ENCODE results near the gene SLC2A13.

Gene SLC2A13

GRCh38 chr12:39990122-39991101, 115.5 kb downstream of the SLC2A13 start:
- Histone ChIP-seq H3K4me1 (ENCODE audit: control insufficient read depth, insufficient read depth, low read length) (no peaks in the 10 kb centered on the region), H3K36me3 (ENCODE audit: insufficient read depth, low read length) (no peaks in the 10 kb centered on the region), H3K9ac (ENCODE audit: low read depth, low read length) (no peak overlapping the region), H3K4me2 (ENCODE audit: low read length) (no peak overlapping the region), H3K9me3 (replicated peaks; ENCODE audit: low read length) (no peaks in the 10 kb centered on the region), H3K27me3 (ENCODE audit: control insufficient read depth, insufficient read depth, low read length) (no peaks in the 10 kb centered on the region), H3K4me3 (ENCODE audit: low read length) (no peak overlapping the region)

DNA sequence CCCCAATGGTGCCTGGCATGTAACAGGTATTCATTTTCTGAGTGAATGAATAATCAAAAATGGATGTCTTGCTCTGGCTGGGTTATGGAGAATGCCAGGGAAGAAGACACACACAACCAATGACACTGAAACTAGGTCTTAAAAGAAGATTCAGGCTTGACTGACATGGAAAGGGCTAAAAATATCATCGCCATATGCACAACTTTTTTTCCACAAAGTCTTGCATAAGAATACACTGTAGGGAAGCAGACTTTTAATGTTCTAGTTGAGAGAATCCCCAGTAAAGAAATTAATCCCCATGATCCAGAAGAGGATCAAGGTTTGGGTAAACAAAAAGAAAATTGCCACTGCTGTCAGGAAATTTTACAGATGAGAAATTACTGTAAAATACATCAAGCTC, 116.4 kb downstream of the SLC2A13 start:
- Histone ChIP-seq H3K9ac (ENCODE audit: low read depth, low read length) (no peak overlapping the region), H3K9me3 (replicated peaks; ENCODE audit: low read length) (no peaks in the 10 kb centered on the region), H3K4me2 (ENCODE audit: low read length) (no peak overlapping the region), H3K36me3 (ENCODE audit: insufficient read depth, low read length) (no peaks in the 10 kb centered on the region), H3K4me1 (ENCODE audit: control insufficient read depth, insufficient read depth, low read length) (no peaks in the 10 kb centered on the region), H3K4me3 (ENCODE audit: low read length) (no peak overlapping the region), H3K27me3 (ENCODE audit: control insufficient read depth, insufficient read depth, low read length) (no peaks in the 10 kb centered on the region)

- H3K4me2 ChIP-seq (ENCODE audit: low read length): no peak overlapping the region
- no peaks in the 10 kb centered on the region for H3K9me3 ChIP-seq (replicated peaks; ENCODE audit: low read length)
- H3K4me3 ChIP-seq (ENCODE audit: low read length): no peak overlapping the region
- no peaks in the 10 kb centered on the region for H3K27me3 ChIP-seq (ENCODE audit: control insufficient read depth, insufficient read depth, low read length)
- no peak overlapping the region for H3K9ac ChIP-seq (ENCODE audit: low read depth, low read length)
- H3K4me1 ChIP-seq (ENCODE audit: control insufficient read depth, insufficient read depth, low read length): no peaks in the 10 kb centered on the region
- no peaks in the 10 kb centered on the region for H3K36me3 ChIP-seq (ENCODE audit: insufficient read depth, low read length)
Measured at GRCh38 chr12:39988574-39988973, 117.3 kb downstream of the SLC2A13 start.

- H3K9ac ChIP-seq (ENCODE audit: low read depth, low read length): no peak overlapping the region
- H3K4me2 ChIP-seq (ENCODE audit: low read length): no peak overlapping the region
- no peaks in the 10 kb centered on the region for H3K4me1 ChIP-seq (ENCODE audit: control insufficient read depth, insufficient read depth, low read length)
- no peaks in the 10 kb centered on the region for H3K27me3 ChIP-seq (ENCODE audit: control insufficient read depth, insufficient read depth, low read length)
- no peaks in the 10 kb centered on the region for H3K9me3 ChIP-seq (replicated peaks; ENCODE audit: low read length)
- H3K4me3 ChIP-seq (ENCODE audit: low read length): no peak overlapping the region
- H3K36me3 ChIP-seq (ENCODE audit: insufficient read depth, low read length): no peaks in the 10 kb centered on the region
Measured at GRCh38 chr12:39986674-39987073, 119.2 kb downstream of the SLC2A13 start.

- H3K9ac ChIP-seq (ENCODE audit: low read depth, low read length): no peak overlapping the region
- H3K9me3 ChIP-seq (replicated peaks; ENCODE audit: low read length): no peaks in the 10 kb centered on the region
- no peaks in the 10 kb centered on the region for H3K36me3 ChIP-seq (ENCODE audit: insufficient read depth, low read length)
- H3K4me1 ChIP-seq (ENCODE audit: control insufficient read depth, insufficient read depth, low read length): no peaks in the 10 kb centered on the region
- no peak overlapping the region for H3K4me3 ChIP-seq (ENCODE audit: low read length)
- H3K27me3 ChIP-seq (ENCODE audit: control insufficient read depth, insufficient read depth, low read length): no peaks in the 10 kb centered on the region
- H3K4me2 ChIP-seq (ENCODE audit: low read length): no peak overlapping the region
Measured at GRCh38 chr12:39984670-39985069, 121.2 kb downstream of the SLC2A13 start.

DNA sequence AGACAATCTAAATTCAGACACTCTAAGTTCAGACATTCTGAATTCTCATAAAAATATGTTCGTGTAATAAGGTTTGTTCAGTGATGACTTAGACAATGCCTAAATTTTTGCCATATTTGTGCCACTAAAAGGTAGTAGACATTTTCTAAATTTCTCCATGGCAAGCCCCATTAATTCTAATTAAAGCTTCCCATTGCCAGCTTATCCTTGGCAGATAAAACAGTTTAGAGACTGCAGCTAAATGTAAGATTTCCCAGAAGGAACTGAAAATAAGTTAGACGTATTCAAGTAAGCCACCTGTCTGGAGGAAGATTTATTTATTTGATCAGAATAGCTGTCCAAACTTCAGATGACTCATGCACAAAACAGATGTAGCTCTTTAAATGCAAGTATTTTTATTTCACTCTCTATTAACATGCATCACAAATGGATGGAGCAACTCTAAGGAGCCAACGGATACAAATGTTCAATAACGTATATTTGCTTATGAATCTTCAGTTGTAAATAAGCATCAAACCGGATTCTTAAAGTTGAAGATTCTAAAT, 130.4 kb downstream of the SLC2A13 start:
- H3K4me1 ChIP-seq (ENCODE audit: control insufficient read depth, insufficient read depth, low read length): no peaks in the 10 kb centered on the region
- no peak overlapping the region for H3K4me2 ChIP-seq (ENCODE audit: low read length)
- H3K9ac ChIP-seq (ENCODE audit: low read depth, low read length): no peak overlapping the region
- H3K4me3 ChIP-seq (ENCODE audit: low read length): no peak overlapping the region
- no peaks in the 10 kb centered on the region for H3K36me3 ChIP-seq (ENCODE audit: insufficient read depth, low read length)
- H3K27me3 ChIP-seq (ENCODE audit: control insufficient read depth, insufficient read depth, low read length): no peaks in the 10 kb centered on the region
- no peaks in the 10 kb centered on the region for H3K9me3 ChIP-seq (replicated peaks; ENCODE audit: low read length)

- Histone ChIP-seq H3K9ac (ENCODE audit: low read depth, low read length) (no peak overlapping the region), H3K27me3 (ENCODE audit: control insufficient read depth, insufficient read depth, low read length) (no peaks in the 10 kb centered on the region), H3K4me2 (ENCODE audit: low read length) (no peak overlapping the region), H3K4me3 (ENCODE audit: low read length) (no peak overlapping the region), H3K4me1 (ENCODE audit: control insufficient read depth, insufficient read depth, low read length) (no peaks in the 10 kb centered on the region), H3K36me3 (ENCODE audit: insufficient read depth, low read length) (no peaks in the 10 kb centered on the region), H3K9me3 (replicated peaks; ENCODE audit: low read length) (no peaks in the 10 kb centered on the region)
Measured at GRCh38 chr12:39972119-39972518, 133.8 kb downstream of the SLC2A13 start.

- Histone ChIP-seq H3K9me3 (replicated peaks; ENCODE audit: low read length) (no peaks in the 10 kb centered on the region), H3K4me3 (ENCODE audit: low read length) (no peak overlapping the region), H3K4me2 (ENCODE audit: low read length) (no peak overlapping the region), H3K4me1 (ENCODE audit: control insufficient read depth, insufficient read depth, low read length) (no peaks in the 10 kb centered on the region), H3K36me3 (ENCODE audit: insufficient read depth, low read length) (no peaks in the 10 kb centered on the region), H3K27me3 (ENCODE audit: control insufficient read depth, insufficient read depth, low read length) (no peaks in the 10 kb centered on the region), H3K9ac (ENCODE audit: low read depth, low read length) (no peak overlapping the region)
Measured at GRCh38 chr12:39971348-39971747, 134.5 kb downstream of the SLC2A13 start.

DNA sequence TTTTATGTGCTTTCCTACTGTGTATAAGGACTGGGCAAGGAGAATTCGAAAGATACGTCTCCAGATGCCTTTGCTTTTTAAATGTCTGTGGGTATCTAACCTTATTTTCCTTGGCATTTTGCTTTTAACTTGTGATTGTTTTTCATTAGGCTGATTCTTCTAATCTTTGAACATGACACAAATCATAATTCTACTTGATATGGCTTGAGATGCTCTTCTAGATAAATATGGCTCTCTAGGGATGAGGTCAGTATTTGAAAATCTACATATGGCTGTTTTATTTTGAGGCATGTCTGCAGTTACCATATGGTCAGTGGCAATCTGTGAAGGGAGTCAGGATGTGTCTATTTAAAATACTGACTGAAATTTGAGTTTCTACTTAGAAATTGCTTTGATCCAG, 139.2 kb downstream of the SLC2A13 start:
- Histone ChIP-seq H3K9ac (ENCODE audit: low read depth, low read length) (no peak overlapping the region), H3K4me3 (ENCODE audit: low read length) (no peak overlapping the region), H3K9me3 (replicated peaks; ENCODE audit: low read length) (no peaks in the 10 kb centered on the region), H3K4me1 (ENCODE audit: control insufficient read depth, insufficient read depth, low read length) (no peaks in the 10 kb centered on the region), H3K4me2 (ENCODE audit: low read length) (no peak overlapping the region), H3K27me3 (ENCODE audit: control insufficient read depth, insufficient read depth, low read length) (no peaks in the 10 kb centered on the region), H3K36me3 (ENCODE audit: insufficient read depth, low read length) (no peaks in the 10 kb centered on the region)

- Histone ChIP-seq H3K27me3 (ENCODE audit: control insufficient read depth, insufficient read depth, low read length) (no peaks in the 10 kb centered on the region), H3K36me3 (ENCODE audit: insufficient read depth, low read length) (no peaks in the 10 kb centered on the region), H3K9ac (ENCODE audit: low read depth, low read length) (no peak overlapping the region), H3K4me3 (ENCODE audit: low read length) (no peak overlapping the region), H3K9me3 (replicated peaks; ENCODE audit: low read length) (no peaks in the 10 kb centered on the region), H3K4me2 (ENCODE audit: low read length) (no peak overlapping the region), H3K4me1 (ENCODE audit: control insufficient read depth, insufficient read depth, low read length) (no peaks in the 10 kb centered on the region)
Measured at GRCh38 chr12:39966256-39966655, 139.6 kb downstream of the SLC2A13 start.

DNA sequence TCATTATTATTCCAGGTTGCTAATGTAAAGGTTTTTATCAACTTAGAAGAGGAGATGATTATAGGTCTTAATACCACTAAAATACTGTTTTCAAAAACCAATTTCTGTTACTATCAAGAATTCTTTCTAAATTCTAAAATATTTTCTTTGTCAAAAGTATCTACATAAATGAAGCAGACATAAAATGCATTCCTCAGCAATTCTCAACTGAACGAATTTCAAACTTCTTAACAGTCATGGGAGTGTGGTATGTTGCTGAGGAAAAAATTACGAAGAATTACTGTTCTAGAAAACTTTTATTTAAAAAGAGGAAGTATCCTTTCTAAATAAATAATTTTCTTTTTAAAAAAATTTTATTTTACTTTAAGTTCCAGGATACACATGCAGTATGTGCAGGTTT, 146.4 kb downstream of the SLC2A13 start:
- no peaks in the 10 kb centered on the region for H3K4me1 ChIP-seq (ENCODE audit: control insufficient read depth, insufficient read depth, low read length)
- H3K4me3 ChIP-seq (ENCODE audit: low read length): no peak overlapping the region
- no peaks in the 10 kb centered on the region for H3K27me3 ChIP-seq (ENCODE audit: control insufficient read depth, insufficient read depth, low read length)
- no peak overlapping the region for H3K9ac ChIP-seq (ENCODE audit: low read depth, low read length)
- no peaks in the 10 kb centered on the region for H3K9me3 ChIP-seq (replicated peaks; ENCODE audit: low read length)
- H3K36me3 ChIP-seq (ENCODE audit: insufficient read depth, low read length): no peaks in the 10 kb centered on the region
- H3K4me2 ChIP-seq (ENCODE audit: low read length): no peak overlapping the region

- Histone ChIP-seq H3K9me3 (replicated peaks; ENCODE audit: low read length) (no peaks in the 10 kb centered on the region), H3K9ac (ENCODE audit: low read depth, low read length) (no peak overlapping the region), H3K27me3 (ENCODE audit: control insufficient read depth, insufficient read depth, low read length) (no peaks in the 10 kb centered on the region), H3K4me1 (ENCODE audit: control insufficient read depth, insufficient read depth, low read length) (no peaks in the 10 kb centered on the region), H3K36me3 (ENCODE audit: insufficient read depth, low read length) (no peaks in the 10 kb centered on the region), H3K4me2 (ENCODE audit: low read length) (no peak overlapping the region), H3K4me3 (ENCODE audit: low read length) (no peak overlapping the region)
Measured at GRCh38 chr12:39959031-39959430, 146.8 kb downstream of the SLC2A13 start.

Data from skeletal muscle satellite cell (primary cell).